Cerebellar nuclear complex (tissue), 1 donor: ENCODE results near the gene TRMT2B.
"Not testable (repeated sequence)": the region's sequence is repeated elsewhere in the genome, so short reads cannot be mapped to it uniquely, and the experiment has no call there.

Experiments used
- DNase-seq, 2 experiments: peaks; one replicate each; lab custom pipeline; 2025; lab: John Stamatoyannopoulos, UW

The TRMT2B gene

GRCh38 chrX:101051549-101052302, at the start of gene TRMT2B:
Gene TRMT2B, minus strand, starts transcription at chrX:101052111. Its CDS starts 9,822 bp downstream, at chrX:101042289.
- no peak for DNase-seq

DNA sequence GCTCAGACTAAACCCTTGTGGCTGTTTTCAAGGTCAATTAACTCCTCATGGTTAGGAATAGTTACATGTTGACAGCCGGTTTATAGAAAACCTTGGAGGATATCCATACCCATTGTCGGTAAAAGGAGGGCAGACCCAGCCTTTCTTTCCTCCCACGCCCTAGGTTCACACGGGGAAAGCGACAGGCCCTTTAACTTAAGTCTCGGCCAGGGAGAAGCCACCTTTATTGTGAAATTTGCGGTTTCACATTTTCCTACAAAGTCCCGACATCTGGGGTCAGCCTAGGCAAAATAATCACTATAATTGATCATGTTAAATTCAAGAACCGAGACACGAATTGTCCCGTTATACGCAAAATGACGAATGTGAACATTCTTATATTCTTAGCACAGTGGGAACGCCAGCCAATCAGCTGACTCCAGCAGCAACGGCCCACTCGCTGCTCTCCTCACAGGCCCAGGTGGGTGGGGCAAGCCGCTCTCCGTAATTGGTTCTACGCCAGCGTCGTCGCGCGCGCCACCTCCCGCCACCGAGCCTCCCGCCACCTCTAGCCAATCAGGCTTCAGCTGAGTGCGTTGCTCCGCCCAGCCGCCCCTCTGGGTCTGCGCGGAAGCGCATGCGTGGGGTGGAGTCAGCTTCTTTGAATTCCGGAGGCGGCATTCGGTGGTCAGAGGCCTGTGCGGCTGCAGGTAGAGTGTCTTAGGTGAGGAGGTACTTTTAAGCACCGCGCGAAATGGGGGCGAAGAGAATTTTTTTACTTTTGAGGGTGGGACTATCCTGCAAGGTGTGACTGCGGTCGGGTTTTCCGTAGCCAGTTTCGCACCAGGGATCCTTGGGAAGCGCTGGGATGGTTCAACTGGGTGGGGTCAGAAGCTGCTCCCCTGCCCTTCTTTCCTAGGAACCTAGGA, 45.9 kb upstream of the TRMT2B start, which contains the start of gene CENPI:
CENPI (plus strand) TSS at position 659 of the 908 bp plus-strand sequence. CDS start 2,867 bp downstream, outside the sequence.
- peak; percentile 69 to 79 for DNase-seq

GRCh38 chrX:101091817-101092216, 39.9 kb upstream of the TRMT2B start:
- DNase-seq, result no peak

GRCh38 chrX:101081231-101081630, 29.3 kb upstream of the TRMT2B start:
- no peak for DNase-seq

DNA sequence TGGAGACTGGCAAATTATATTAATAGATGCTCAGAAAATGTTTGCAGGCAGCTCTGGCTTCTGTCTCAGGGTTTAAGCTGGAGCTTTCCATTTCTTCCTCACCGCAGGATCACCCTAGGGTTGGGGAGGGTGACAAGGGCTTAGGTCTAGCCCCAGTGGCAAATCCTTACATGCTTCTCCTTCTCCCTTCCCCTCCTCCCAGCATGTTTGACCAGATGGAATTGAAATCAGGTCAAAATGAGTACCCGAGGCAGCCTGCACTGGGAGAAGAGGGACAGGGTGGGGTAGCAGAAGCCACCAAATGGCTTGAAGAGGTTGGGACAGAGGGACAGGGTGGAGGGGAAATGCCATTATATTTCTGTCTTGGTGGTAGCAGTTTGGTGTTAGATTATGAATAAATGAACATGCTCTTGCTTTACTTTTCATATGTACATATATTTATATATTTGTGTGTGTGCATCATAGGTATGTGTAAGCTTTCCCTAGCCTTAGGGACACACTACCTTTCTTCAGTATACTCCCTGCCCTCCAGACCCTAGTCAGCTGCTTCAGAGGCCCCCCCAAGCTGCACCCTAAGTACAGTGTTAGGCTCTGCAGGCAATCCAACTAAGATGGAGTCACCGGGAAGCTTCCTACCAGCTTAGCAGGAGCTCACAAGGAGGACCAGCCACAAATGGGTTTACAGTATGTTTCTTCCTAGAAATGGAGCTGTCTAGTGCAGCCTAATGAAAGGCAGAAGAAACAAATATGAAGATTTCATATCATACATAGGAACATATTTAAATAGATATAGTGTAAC, 28.6 kb upstream of the TRMT2B start:
- no peak for DNase-seq

DNA sequence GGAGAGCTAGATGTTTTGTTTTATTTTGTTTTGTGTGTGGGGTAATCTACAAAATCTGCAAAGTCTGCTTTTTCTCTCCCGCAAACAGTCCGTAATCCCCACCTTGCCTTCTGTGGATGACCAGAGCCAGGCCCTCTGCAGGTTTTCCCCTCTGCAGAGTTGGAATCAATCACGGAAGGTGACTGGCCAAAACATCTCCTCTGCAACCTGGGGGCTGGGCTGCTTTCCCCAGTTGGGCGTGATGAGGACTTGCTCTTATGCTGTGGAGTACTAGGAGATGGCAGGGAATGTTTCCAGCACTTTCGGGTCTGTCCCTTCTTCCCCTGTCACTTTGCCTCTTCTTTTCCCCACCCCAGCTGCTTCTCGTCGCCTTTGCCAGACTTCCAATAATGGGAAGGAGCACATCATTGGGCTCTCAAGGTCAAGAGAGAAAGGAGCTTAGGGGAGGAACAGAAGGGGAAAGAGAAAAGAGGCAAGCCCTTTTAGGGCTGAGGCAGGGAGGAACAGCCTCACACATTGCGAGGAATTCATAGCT, 27.9 kb upstream of the TRMT2B start:
- no peak for DNase-seq

- DNase-seq, result peak in 1 of 2 experiments; percentile 21
These were observed 27.0 kb upstream of the TRMT2B start, which contains the start of gene TMEM35A for GRCh38 chrX:101078716-101079598. Gene TMEM35A, plus strand, starts transcription at chrX:101078879. Its CDS starts 124 bp downstream, at chrX:101079003.

DNA sequence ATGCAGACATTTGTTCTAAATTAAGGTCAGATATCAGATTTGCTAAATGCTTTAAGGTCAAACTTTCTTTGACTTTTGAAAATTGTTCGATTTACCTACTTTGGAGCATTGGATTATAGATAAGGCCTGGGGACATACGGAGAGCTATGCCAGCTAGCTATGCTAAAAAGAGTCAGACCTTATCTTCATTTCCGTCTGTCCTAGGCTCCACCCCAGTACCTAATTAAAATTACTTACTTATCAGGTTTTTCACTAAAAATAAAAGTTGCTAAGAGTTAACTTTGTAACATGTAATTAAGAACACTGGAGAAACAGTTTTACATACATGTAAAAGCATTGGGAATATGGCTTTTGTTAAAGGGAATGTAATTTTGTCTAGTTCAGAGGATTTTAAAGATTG, 19.7 kb upstream of the TRMT2B start:
- DNase-seq, result no peak

GRCh38 chrX:101062176-101062575, 10.3 kb upstream of the TRMT2B start:
- DNase-seq, result no peak

DNA sequence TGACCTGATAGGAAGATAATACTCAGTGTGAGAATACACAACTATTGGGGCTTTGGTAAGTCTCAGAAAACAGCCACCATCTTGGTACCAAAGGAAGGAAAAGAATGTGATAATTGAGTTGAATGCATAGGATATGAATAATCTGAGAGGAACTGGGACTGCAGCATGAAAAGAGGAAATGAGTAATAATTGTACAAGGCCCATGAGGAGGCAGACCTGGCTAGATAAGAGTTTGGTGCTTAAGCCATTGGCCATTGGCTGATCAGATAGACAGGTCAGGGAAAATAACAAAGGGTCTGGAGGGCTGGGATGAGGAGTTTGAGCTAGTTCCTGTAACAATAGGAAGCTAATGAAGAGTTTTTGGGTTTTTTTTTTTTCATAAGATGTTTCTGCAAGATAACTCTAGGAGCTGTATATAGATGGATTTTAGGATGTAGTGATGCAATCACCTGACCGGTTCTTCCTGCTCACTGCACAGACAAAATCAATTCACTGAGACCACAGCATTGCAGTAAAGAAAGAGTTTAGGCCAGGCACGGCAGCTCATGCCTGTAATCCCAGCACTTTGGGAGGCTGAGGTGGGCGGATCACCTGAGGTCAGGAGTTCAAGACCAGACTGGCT, 5.3 kb upstream of the TRMT2B start:
- DNase-seq, result no peak

GRCh38 chrX:101056551-101056950, 4.6 kb upstream of the TRMT2B start:
- DNase-seq, result not testable (repeated sequence)

- no peak for DNase-seq
These were observed 760 bp downstream of the TRMT2B start for GRCh38 chrX:101051153-101051548.

DNA sequence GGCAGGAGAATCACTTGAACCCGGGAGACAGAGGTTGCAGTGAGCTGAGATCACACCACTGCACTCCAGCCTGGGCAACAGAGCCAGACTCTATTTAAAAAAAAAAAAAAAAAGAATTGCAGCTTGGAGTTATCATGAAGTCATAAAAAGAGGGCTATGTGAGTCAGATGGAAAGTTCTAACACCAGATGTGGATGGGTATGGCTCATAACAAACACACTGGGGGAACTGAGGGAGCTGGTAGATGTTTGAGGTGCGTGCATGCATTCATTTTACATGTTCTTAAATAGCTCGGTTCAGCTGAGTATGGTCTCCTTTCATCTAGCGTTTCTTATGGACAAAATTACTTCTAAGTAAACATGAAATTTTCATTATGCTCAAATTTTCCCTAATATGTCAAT, 11.7 kb downstream of the TRMT2B start:
- DNase-seq, result no peak

DNA sequence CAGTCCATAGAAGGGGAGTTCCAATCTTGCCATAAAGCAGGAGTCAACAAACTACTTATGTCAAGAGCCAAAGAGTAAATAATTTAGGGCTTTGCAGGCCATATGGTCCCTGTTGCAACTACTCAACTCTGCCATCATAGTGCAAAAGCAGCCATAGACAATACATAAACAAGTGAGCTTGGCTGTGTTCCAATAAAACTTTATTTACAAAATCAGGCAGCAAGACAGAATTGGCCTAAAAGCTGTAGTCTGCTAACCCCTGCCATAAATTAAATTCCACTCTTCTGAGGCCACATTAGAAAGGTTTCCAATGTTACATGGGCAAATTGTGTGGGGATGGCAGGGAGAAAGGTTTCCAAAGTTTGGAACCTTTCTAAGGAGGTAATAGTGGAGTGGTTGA, 14.7 kb downstream of the TRMT2B start:
- DNase-seq, result no peak

DNA sequence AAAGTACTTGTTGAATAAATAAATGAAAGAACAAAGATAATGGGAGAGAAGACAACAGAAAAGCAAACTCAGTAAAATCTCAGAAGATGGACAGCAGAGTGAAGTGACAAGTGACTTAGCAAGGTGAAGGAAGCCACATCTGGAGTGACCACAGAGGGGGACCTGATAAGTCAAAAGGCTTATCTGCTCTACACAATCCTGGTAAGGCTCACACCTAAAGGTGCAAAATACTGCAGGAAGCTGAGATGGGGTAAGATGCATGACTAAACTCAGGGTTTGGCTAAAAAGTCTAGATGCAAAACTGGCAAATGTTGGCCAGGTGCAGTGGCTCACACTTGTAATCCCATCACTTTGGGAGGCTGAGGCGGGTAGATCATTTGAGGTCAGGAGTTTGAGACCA, 22.2 kb downstream of the TRMT2B start:
- DNase-seq, result no peak

DNA sequence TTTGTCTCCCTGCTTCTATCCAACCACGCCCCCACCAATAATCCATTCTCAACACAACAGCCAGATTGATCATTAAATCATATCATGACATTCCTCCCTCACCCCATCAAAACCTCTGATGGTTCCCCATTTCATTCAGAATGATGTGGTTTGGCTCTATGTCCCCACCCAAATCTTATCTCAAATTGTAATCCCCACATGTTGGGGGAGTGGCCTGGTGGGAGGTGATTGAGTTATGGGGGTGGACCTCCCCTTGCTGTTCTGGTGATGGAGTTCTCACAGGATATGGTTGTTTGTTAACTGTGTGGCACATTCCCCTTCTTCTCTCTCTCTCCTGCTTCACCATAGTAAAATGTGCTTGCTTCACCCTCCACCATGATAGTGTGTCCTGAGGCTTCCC, 23.3 kb downstream of the TRMT2B start:
- no peak for DNase-seq

DNA sequence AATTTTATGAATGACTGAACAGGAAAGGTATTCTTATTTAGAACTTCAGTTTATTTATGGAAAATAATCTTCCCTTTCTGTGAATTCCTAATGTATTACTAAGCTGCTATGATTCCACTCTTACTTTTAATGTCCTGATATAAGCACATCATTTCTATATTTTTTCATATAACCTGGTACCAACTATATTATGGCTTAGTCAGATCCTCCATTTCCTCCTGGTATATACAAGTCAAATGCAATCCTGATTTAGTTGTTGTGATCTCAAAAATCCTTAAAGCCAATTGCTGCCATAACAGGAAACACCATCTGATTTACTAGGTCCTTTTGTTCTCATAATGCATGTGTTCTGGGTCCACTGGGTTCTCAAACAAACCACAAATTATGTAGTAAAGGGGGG, 26.8 kb downstream of the TRMT2B start:
- no peak for DNase-seq

GRCh38 chrX:101022020-101022419, 29.9 kb downstream of the TRMT2B start:
- no peak for DNase-seq

GRCh38 chrX:101012031-101012430, 39.9 kb downstream of the TRMT2B start:
- not testable (repeated sequence) for DNase-seq

GRCh38 chrX:101009090-101009489, 42.8 kb downstream of the TRMT2B start:
- DNase-seq, result no peak
